NCI-H1694 (cell line): Measurements from ENCODE around the gene HDGFL3.
"Not testable (repeated sequence)": the region's sequence is repeated elsewhere in the genome, so short reads cannot be mapped to it uniquely, and the experiment has no call there.

ENCODE experiments used
- DNase-seq: peaks from one replicate; lab custom pipeline; 2025; lab: John Stamatoyannopoulos, UW

Gene HDGFL3

GRCh38 chr15:83207660-83208366, at the start of gene HDGFL3:
Gene HDGFL3, minus strand, starts transcription at chr15:83207823. Its CDS starts 409 bp downstream, at chr15:83207414.
- DNase-seq: no peak

DNA sequence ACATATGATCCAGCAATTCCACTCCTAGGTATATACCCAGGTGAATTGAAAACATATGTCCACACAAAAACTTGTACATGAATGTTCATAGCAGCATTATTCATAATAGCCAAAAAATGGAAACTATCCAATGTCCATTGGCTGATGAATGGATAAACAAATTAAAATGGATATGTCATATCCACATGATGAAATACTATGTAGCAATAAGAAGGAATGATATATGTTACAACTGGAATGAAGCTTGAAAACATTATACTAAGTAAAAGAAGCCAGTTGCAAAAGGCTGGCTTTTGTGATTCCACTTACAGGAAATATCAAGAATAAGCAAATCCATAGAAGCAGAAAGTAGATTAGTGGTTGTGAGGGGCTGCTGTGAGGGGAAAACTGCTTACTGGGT, 43.2 kb upstream of the HDGFL3 start:
- no peak for DNase-seq

GRCh38 chr15:83249030-83249343, 41.4 kb upstream of the HDGFL3 start:
- no peak for DNase-seq

DNA sequence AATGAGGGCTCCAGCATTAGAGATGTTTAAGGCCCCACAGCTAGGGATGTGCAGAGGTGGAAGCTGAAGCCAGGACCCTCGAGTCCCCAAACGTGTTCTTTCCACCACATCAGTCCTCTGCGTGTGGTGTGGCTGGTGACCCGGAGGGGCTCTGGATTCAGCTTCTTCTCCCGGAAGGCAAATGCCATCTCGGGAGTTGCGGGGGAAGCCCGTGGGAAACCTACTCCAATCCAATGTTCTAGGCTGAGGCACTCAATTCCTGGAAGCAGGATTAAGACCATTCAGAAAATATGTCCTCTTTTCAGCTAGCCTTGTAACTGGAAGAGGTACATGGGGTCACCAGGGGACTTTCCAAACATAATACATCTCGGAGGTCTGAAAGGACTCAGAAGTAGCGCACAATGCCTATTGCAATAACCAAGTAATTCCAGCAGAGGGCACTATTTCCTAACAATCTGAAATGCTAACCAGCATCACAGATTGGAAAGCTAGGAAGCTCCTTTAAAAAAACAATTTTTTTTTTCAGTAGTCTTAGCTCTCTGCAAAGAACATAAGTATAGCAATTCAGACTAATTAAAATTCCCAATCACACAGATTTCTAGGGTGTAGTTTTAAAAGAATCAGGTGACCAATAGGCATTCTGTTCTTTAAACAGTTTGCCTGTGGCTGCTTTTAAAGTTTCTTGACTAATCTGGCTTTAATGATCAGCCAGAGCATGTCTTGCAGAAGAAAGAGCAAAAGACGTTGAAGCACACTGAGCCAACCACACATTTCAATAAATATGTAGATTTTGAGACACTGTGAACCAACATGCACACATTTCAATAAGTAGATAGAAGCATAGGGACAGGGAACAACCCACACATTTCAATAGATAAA, 40.8 kb upstream of the HDGFL3 start:
- DNase-seq: peak; percentile 79

- no peak for DNase-seq
These were observed 36.0 kb upstream of the HDGFL3 start for GRCh38 chr15:83243634-83244033.

DNA sequence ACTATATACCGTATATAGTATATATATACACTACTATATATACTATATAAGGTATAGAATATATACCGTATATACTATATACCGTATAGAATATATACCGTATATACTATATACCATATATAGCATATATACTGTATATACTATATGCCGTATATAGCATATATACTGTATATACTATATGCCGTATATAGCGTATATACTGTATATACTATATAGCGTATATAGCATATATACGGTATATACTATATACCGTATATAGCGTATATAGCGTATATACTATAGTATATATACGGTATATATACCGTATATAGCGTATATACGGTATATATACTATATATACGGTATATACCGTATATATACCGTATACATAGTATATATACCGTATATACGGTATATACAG, 22.6 kb upstream of the HDGFL3 start:
- no peak for DNase-seq

- no peak for DNase-seq
These were observed 17.8 kb upstream of the HDGFL3 start for GRCh38 chr15:83225449-83225848.

- not testable (repeated sequence) for DNase-seq
These were observed 14.2 kb upstream of the HDGFL3 start for GRCh38 chr15:83221781-83222180.

DNA sequence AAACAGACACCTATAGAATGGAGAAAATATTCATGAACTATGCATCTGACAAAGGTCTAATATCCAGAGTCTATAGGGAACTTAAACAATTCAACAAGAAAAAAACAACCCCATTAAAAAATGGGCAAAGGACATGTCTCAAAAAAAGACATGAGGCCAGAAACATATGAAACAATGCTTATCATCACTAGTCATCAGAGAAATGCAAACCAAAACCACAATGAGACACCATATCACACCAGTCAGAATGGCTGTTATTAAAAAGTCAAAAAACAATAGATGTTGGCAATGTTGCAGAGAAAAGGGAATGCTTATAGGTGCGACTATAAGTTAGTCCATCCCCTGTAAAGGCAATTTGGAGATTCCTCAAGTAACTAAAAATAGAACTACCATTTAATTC, 11.4 kb upstream of the HDGFL3 start:
- no peak for DNase-seq

DNA sequence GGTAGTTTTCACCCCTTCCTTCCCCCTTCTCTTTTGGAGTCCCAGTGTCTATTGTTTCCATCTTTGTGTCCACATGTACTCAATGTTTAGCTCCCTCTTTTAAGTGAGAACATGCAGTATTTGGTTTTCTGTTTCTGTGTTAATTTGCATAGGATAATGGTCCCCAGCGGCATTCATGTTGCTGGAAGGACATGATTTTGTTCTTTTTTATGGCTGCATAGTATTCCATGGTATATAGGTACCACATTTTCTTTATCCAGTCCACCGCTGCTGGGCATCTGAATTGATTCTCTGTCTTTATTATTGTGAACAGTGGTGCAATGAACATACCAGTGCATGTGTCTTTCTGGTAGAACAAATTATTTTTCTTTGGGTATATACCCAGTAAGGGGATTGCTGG, 7.7 kb upstream of the HDGFL3 start:
- DNase-seq: no peak

- no peak for DNase-seq
These were observed 3.0 kb upstream of the HDGFL3 start for GRCh38 chr15:83210619-83211018.

- no peak for DNase-seq
These were observed 1.7 kb upstream of the HDGFL3 start for GRCh38 chr15:83209333-83209732.

GRCh38 chr15:83208367-83208661, 691 bp upstream of the HDGFL3 start:
- DNase-seq: no peak

DNA sequence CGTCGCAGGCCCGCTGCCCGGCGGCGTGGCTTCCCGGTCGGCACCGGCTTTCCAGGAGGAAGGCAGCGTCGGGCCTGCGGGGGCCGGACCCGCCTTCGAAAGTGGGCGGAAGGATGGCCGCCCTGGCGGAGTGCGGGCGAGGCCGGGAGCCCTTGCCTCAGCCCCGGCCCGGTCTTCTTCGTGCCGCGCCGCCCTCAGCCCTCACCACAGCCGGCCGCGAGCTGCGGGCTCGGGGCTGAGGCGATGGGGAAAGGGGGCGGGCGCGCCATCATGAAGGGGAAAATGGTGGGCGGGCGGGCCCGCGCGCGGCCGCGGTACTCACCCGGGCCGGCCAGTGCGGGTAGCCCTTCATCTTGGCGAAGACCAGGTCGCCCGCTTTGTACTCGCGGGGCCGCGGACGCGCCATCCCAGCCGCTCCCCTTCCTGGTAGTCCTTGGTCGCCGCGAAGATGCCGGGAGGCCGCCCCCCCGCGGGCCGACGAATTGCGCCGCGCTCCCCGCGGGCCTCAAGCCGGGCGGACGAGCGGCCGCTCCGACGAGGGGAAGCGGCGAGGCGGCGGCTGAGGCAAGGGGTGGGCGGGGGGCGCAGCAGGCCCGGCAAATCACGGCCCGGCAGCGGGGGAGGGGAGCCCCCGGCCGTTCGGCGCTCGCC, 489 bp downstream of the HDGFL3 start:
- DNase-seq: no peak

DNA sequence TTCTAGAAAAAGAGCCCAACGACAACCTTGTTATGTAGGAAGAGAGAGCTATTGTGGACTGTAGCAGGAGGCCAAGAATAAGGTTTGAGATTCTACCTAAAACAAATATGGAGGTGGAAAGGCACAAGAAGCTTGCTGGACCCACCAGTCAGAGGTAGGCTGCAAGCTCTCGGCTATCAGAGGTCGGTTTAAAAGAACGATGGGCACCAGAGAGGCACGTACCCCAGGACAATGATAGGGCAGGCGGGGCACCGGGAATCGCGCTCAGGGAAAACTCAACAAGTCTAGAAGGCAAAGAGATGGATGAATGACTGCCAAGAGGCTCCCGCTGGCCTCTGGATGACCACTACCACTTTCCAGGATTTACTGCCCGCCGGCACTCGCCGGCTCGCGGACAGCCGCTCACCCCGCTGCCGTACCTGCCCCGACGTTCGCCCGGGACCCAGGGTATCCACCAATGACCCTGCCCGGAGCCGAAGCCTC, 1.1 kb downstream of the HDGFL3 start:
- no peak for DNase-seq

- no peak for DNase-seq
These were observed 1.8 kb downstream of the HDGFL3 start for GRCh38 chr15:83205725-83206324.

DNA sequence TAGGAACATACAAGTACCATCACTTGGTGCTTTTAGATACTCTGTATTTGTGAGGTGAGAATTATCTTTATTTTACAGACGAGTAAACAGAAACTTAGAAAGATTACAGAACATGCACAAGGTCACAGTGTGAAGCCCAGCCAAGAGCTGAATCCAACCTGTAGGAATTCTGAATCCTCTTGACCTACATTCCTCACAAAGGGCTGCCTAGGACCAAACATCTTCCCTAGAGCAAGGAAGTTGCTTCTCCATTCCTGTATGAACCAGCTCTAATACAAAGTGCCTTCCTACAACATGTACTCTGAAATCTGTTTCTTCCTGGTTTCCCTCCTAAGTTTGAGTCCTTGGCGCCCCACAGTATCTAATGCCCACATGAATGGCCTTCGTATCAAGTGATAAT, 2.9 kb downstream of the HDGFL3 start:
- no peak for DNase-seq

DNA sequence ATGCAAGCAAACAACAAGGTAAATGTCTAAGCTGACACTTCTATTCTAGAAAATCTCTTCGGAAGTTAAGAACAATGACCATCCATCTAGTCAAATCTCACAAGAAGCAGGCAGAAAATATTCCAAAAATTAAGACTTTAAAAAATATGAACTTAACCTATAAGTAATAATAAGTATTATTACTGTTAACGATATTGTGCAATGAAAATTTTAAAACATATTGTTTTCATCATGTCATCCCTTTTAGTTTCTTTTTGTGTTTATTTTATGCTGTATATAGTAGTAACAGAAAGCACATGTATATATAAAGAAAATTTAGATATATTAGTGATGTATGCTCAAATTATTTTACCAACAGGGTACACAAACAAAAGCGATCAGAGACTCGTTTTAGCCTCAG, 4.1 kb downstream of the HDGFL3 start:
- no peak for DNase-seq

DNA sequence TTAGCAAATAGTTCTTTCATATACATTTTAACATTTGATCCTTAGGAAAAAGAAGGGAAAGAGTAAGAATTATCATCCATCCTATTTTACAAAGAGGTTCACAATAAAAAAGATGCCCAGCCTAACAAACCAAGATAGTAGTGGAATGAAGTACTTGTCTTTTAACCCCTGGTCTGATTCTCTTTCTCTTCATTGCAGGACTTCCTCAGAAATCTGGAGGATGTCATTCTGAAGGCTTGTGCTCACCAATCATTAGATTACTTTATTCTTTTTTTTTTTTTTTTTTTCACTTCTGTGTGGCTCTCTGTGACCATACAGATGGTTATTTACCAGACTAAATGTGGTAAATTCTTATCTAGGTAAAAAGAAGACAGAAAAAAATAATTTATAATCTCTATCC, 7.0 kb downstream of the HDGFL3 start:
- no peak for DNase-seq

DNA sequence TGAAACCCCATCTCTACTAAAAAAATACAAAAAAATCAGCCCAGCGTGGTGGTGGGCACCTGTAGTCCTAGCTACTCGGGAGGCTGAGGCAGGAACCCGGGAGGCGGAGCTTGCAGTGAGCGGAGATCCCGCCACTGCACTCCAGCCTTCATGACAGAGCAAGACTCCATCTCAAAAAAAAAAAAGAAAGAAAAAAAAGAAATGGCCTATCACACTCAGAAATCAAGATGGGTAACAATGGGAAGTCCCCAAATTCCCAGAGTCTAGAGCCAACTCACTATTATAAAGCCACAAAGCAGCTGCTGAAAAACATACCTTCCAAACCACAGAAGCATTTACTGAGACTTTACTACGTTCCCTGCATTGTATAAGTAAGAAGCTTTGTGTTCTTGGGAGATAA, 7.5 kb downstream of the HDGFL3 start:
- DNase-seq: no peak

DNA sequence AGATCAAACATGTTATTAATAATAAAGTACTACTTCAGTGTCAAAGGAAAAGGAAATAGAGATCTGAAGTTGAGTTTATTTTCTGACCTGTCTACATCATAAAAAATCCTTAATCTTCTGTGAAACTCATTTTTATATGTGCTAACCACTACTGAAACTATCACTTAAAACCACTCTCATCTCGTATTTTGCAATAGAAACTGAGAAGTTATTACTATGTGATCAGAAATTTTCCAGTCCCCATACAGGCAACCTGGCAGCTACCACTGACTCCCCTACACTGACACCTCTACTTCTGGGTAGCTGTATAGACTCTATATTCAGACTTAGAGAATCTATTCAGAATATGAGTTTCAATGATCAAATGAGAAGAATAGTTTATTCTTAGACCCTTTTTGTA, 8.3 kb downstream of the HDGFL3 start:
- DNase-seq: no peak

GRCh38 chr15:83198476-83198875, 9.1 kb downstream of the HDGFL3 start:
- DNase-seq: no peak

DNA sequence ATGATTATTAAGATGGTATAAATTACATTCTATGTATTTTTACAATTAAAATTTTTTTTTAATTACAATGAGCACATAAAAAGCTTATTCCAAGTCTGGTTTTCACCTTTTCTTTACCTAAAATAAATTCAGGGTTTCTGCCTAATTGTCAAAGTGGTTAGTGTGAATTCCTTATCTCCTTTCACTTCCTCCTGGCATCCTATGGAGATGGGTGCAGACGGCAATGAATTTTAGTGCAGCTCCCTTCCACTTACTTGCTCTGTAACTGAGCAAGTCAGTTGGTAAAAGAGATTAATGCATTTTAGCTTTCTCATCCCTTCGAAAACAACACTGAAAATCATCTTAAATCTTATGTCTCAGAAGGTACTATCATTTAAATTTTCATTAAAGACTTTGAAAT, 13.1 kb downstream of the HDGFL3 start:
- no peak for DNase-seq
